NCI-H510A (cell line): Measurements from ENCODE around the gene RFT1.
"Not testable (repeated sequence)": the region's sequence is repeated elsewhere in the genome, so short reads cannot be mapped to it uniquely, and the experiment has no call there.

ENCODE experiments used
- DNase-seq: peaks from one replicate; lab custom pipeline; 2025; lab: John Stamatoyannopoulos, UW

Gene RFT1

DNA sequence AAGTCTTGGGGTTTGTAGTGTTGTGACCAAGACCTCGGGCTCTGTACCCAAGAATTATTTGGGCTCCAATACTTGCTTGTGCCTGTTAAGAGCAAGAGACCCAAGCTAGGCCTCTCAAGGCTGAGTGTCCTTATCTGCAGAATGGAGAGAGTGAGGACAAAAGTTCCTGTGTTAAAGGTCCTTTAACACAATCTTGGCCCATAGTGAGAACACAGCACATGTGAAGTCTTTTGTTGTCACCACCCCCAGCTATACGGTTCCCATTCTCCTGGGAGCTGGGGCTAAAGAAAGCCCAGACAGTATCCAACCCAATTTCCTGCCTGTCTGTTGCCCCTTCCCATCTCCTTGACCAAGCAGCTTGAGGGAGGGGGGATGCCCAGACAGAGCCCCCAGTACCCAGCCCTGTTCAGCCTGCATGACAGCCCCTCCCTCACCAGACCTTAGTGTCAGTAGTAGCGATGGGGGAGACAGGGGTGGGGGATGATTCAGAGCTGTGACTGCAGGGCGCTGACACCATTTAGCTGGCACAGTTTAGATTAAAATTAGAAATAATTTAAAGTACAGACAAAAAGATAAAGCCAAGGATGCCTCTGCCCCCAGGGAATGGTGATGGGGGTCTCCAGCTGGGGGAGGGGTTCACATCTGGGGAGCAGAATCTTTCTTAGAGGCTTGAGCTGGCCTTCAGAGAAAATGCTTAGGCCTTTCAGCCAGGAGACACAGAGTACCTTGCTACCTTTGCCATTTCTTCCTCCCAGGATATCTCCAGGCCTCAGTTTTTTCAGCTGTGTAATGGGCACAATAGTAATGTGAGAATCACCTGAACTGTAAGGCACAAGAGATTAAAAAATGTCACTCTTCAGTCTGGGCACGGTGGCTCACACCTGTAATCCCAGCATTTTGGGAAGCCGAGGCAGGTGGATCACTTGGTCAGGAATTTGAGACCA is 33.5 kb upstream of the RFT1 start:
- DNase-seq, result no peak

DNA sequence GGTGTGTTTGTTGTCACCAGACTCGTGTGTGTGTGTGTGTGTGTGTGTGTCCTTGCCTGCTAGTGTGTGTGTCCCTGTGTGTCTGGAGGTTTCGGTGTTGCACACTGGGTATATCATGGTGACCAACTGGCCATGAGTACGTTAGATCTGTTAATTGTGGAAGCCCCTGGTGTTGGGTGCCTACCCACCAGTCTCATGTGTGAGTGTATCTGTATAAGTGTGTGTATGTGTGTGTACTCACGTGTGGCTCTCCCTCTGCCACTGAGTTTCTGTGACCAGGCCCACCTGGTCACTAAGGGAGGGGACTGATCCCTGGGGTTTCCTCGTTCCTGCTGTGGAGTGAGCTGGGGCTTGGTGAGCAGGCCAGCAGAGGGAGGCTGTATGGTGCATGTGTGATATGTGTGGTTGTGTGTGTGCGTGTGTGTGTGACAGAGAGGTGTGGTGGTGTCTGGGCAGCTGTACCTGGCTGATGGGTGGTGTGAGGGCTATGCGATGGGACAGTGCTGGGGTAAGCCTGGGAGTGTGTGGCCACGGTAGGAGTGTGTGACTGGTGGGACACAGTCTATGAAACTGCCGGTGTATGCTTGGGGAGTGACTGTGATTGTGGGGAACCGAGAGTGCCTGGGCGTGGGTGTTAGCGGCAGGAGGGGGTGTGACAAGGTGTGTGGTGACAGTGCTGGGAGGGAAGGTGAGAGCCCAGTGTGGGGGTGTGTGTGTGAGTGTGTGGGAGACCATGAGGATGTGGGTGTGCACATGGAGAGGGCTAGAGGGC is 32.6 kb upstream of the RFT1 start:
- no peak for DNase-seq

- DNase-seq, result no peak
Observed at GRCh38 chr3:53161820-53162671, 31.8 kb upstream of the RFT1 start.

DNA sequence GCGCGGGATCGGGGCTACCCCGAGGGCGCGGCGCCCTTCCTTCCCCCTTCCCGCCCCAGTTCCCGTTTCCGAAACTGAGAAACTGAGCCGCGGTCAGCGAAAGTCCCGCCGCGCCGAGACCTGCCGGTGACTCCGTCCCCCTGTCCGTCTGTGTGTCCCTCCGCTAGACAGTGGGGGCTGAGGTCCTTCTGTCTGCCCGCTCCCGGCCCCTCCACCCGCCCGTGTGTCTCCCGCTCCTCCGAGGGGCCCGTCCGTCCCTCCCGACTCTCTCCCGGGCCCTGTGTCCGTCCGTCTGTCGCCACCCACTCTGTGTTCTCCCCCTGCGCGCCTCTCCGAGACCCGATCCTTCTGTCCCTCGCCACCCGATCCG is 31.2 kb upstream of the RFT1 start:
- DNase-seq, result no peak

GRCh38 chr3:53160660-53161449 is 30.6 kb upstream of the RFT1 start, which contains the start of gene PRKCD:
Gene PRKCD (plus strand): TSS chr3:53161209. CDS start chr3:53178423, 17,214 bp downstream.
- peak; percentile 77 for DNase-seq

- no peak for DNase-seq
Observed at GRCh38 chr3:53160061-53160659, 29.9 kb upstream of the RFT1 start.

DNA sequence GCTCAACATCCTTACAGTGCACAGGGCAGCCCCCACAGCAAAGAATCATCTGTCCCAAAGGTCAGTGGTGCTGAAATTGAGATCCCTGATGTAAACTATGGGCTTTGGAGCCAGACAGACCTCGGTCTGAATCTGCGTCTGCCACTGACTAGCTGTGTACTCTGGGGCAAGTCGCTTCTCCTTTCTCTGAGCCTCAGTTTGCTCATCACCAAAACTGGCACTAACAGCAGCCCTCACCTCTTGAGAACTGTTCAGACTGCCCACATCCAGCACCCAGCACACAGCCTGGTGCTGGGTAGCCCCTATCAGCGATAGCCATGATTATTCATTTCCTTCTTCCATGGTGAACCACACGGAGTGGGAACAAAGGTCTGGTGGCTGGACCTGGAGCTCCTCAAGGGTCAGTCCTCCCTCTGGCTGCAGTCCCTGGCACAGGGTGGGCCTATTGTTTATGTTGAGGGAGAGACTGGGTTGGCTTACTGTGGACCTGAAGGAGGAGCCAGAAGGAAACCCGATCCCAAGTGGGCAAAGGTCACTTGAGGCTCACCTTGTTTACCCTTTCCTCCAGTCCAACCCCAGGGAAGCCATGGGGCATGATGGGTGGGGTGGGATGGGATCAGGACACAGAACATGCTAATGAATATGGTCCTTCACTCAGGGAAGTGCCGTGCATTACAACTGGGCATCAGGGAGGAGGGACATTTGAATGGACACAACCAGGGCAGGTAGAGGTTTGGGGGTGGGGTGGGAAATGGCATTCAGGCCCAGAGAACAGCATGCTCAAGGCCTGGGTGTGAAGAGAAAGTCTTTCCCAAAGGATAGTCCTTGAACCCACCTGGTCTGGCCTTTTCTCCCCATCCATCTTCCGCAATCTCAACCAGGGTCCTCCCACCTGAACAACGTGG is 29.2 kb upstream of the RFT1 start:
- peak; percentile 47 for DNase-seq

DNA sequence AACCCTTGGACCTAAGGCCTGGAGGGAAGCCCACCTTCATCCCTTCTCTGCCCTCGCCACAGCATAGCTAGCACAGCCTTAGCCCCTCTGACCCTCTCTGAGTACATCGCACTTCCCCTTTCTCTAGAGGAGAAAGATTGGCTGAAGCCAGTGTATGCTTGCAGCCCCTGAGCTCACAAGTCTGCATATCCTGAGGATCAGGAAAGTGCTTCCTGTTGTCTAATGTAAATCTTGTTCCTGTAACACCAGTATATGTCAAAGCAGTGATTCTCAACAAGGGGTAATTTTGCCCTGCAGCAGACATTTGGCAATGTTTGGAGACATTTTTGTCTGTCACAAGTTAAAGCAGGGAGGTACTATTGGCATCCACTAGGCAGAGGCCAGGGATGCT is 28.5 kb upstream of the RFT1 start:
- no peak for DNase-seq

GRCh38 chr3:53157974-53158580 is 27.8 kb upstream of the RFT1 start:
- no peak for DNase-seq

- peak; percentile 67 for DNase-seq
Observed at GRCh38 chr3:53156368-53156834, 26.2 kb upstream of the RFT1 start.

DNA sequence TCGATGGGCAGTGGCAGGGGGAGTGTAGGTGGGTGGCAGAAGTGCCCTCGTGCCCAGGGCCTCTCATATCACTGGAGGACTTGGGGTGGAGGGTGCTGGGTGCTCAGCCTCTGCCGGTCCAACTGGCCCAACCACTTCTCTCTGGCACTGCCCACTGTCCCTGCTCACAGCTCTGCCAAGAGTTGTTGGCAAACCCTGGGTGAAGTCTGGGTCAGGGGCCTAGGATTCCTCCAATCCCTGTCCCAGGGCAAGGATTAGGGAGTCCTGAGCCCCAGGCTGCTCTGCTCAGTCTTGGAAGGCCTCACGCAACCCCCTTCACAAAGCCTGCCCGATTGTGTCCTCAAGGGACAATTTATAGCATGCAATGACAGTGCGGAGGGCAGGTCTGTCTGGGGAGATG is 25.5 kb upstream of the RFT1 start:
- peak; percentile 72 for DNase-seq

GRCh38 chr3:53154881-53155285 is 24.6 kb upstream of the RFT1 start:
- DNase-seq, result no peak

DNA sequence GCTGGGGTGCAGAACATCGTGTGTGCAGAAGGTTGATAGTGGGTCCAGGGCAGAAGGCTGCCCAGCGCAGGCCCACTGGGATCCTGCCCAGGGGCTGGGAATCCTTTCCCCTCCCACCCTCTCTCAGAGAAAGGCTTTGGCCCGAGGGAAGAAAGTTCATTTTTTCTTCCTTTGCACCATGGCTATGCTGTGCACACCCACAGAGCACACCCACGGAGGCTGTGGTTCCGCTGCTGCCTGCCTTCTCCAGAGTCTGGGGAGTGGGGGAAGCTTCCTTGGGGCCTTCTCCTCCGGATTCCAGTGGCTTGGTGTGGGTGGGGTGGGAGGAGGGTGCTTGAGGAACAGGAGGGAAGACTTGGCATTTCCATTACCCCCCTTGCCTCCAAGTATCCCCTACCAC is 23.7 kb upstream of the RFT1 start:
- no peak for DNase-seq

GRCh38 chr3:53153264-53153823 is 23.1 kb upstream of the RFT1 start:
- no peak for DNase-seq

- DNase-seq, result no peak
Observed at GRCh38 chr3:53151870-53152660, 21.8 kb upstream of the RFT1 start.

- no peak for DNase-seq
Observed at GRCh38 chr3:53151465-53151864, 21.2 kb upstream of the RFT1 start.

DNA sequence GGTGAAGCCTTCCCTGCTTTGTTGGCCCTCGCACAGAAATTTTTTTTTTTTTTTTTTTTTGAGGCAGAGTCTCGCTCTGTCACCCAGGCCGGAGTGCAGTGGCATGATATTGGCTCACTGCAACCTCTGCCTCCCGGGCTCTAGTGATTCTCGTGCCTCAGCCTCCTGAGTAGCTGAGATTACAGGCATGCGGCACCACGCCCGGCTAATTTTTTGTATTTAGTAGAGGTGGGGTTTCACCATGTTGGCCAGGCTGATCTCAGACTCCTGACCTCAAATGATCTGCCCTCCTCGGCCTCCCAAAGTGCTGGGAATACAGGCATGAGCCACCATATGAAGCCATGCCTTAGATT is 20.8 kb upstream of the RFT1 start:
- not testable (repeated sequence) for DNase-seq
